HUDEP-2 (cell line): ENCODE results near the gene ZNF341.
"Not testable (repeated sequence)": the region's sequence is repeated elsewhere in the genome, so short reads cannot be mapped to it uniquely, and the experiment has no call there.

Source experiments
- DNase-seq, 76 experiments: peaks; one replicate each; lab custom pipeline; 2025; ENCODE audit not compliant: unreplicated experiment in 76 of 76; lab: John Stamatoyannopoulos, UW

Gene ZNF341

GRCh38 chr20:33731693-33732165 is at the start of gene ZNF341:
TSS of gene ZNF341 (plus strand) at chr20:33731996. CDS start at chr20:33732022, 26 bp downstream.
- DNase-seq = peak in 72 of 76 experiments; percentile 43 to 97 (median 90)

GRCh38 chr20:33684533-33685327 is 47.1 kb upstream of the ZNF341 start:
- DNase-seq = peak in 4 of 76 experiments; percentile 13 to 59 (median 18)

- peak in 67 of 76 experiments; percentile 22 to 83 (median 59) for DNase-seq
These were observed 46.3 kb upstream of the ZNF341 start for GRCh38 chr20:33685328-33686099.

GRCh38 chr20:33686100-33686983 is 45.5 kb upstream of the ZNF341 start, which contains the start of gene E2F1:
TSS of gene E2F1 (minus strand) at chr20:33686385. CDS start at chr20:33686264, 121 bp downstream.
- DNase-seq = peak in 75 of 76 experiments; percentile 24 to 98 (median 92)

GRCh38 chr20:33686984-33687366 is 44.8 kb upstream of the ZNF341 start:
- DNase-seq = no peak

GRCh38 chr20:33687370-33687915 is 44.4 kb upstream of the ZNF341 start:
- DNase-seq = peak in 13 of 76 experiments; percentile 8 to 47 (median 22)

GRCh38 chr20:33687993-33688937 is 43.5 kb upstream of the ZNF341 start:
- DNase-seq = no peak

GRCh38 chr20:33688938-33689424 is 42.8 kb upstream of the ZNF341 start:
- DNase-seq = peak in 67 of 76 experiments; percentile 11 to 82 (median 45)

- DNase-seq = peak in 2 of 76 experiments; percentile 39
These were observed 42.3 kb upstream of the ZNF341 start for GRCh38 chr20:33689493-33689892.

- peak in 73 of 76 experiments; percentile 74 to 99 (median 94) for DNase-seq
These were observed 41.8 kb upstream of the ZNF341 start for GRCh38 chr20:33689973-33690372.

GRCh38 chr20:33693289-33693688 is 38.5 kb upstream of the ZNF341 start:
- DNase-seq = no peak

GRCh38 chr20:33693741-33694638 is 37.8 kb upstream of the ZNF341 start:
- DNase-seq = no peak

GRCh38 chr20:33694639-33695012 is 37.2 kb upstream of the ZNF341 start:
- no peak for DNase-seq

- no peak for DNase-seq
These were observed 35.3 kb upstream of the ZNF341 start for GRCh38 chr20:33696448-33696847.

GRCh38 chr20:33697129-33697528 is 34.7 kb upstream of the ZNF341 start:
- no peak for DNase-seq

- not testable (repeated sequence) for DNase-seq
These were observed 32.8 kb upstream of the ZNF341 start for GRCh38 chr20:33698966-33699365.

GRCh38 chr20:33700696-33701441 is 30.9 kb upstream of the ZNF341 start:
- not testable (repeated sequence) for DNase-seq
